HL-60/S4 treated with retinoic acid at 250 ng/mL for 4 days and 3 days (cell line): Measurements from ENCODE around the gene MED16.

Experiments
- in situ Hi-C: fragments of 300-500 bp; cut with MboI; formaldehyde crosslinking; loops from 2 replicates; pipeline ENCODE4 v1.7.0; 2022; ENCODE audit warnings: low sequenced_read_pairs

The MED16 gene

DNA sequence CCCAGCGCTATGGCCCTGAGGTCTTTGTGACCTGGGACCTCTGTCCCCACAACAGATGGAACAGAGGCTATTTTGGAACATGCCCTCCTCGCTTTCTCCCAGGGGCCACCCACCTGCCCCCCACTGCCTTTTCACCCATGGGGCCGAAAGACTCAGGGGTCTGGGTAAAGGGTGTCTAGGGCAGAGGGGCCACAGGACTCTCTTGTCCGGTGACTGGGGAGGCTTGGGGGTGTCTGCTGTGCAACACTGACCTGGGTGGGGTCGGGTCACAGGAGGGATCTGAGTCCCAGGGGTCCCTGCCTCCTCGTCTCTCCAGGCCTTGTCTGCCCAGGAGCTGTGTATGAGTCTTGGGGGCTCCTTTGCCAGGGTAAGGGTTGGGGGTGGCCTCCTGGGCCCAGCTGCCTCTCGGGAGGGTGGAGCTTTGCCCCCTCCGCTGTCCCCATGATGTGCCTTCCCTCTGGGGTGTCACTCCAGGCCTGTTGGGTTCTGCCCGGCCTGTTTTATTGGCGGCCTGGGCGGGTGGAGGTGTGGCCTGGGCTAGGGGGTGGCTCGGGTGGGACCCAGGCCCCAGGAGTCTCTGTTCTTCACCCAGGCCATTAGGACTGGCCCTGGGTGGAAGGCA lies 34.9 kb upstream of the MED16 start:
- in situ Hi-C loops: no loop called here

DNA sequence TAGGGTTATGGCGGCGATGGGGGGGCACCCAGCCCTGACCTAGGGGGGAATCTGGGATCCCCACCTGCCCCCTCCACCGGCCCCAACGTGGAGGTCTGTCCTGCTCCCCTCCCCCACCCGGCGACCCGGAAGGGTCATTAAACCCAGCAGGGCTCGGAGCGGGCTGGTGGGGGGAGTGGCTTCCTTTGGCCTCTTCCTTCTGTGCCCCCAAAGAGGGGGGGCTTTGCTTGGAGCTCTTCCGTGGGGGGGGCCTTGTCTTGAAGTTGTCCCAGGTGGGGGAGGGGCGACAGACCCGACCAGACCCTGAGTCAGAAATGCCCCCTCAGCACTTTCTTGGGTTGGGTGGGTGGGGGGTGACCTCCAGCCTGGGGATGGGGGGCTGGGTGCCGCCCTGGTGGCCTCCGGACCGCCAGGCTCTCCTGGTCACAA lies 34.4 kb upstream of the MED16 start:
- in situ Hi-C loops: no loop called here

DNA sequence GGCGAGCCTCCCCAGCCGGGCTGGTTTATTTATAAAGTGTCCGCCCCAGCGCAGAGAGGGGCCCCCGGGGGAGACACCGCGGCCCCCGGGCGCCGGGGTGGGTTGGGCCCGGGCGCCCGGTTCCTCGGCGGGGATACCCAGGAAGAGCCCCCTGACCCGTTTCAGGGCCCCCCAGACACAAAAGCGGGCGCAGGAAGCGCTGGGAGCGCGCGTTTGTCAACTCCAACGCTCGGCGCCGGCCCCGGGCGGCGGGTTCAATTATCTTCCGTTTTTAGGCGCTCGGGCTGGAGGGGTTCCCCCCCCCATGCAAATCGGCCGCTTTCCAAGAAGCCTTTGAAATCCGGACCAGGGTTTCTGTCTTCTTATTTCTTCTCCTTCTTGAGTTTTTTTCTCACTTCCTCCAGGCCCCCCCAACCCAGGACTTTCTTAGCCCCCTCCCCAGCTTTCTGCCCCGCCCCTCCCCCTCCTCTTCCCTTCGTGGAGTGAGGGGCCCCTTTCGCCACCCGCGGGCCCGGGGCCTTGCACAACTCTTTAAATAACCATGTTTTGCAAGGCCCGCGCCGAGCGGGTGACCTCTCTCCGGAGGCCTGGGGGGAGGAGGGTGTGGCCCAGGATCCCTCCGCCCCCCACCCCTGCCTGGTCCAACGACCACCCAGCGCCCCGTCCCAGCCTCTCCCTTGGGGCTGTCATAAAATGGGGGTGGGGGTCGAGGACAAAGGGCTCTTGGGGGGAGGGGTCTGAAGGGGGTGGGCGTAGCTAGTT lies 33.8 kb upstream of the MED16 start:
- in situ Hi-C loops: no loop called here

DNA sequence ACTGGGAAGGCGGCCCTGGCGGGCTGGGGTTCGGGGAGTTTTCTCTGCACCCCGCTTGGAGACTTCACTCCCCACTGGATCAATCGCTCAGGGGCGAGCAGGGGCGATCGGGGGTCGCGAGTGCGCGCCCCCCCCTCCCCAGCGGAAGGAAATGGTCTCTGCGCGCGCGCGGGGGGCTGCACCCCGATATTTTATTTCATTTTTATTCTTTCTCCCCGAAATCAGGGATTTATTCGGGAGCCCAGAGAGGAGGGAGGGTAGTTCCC lies 33.3 kb upstream of the MED16 start:
- in situ Hi-C loops: no loop called here

DNA sequence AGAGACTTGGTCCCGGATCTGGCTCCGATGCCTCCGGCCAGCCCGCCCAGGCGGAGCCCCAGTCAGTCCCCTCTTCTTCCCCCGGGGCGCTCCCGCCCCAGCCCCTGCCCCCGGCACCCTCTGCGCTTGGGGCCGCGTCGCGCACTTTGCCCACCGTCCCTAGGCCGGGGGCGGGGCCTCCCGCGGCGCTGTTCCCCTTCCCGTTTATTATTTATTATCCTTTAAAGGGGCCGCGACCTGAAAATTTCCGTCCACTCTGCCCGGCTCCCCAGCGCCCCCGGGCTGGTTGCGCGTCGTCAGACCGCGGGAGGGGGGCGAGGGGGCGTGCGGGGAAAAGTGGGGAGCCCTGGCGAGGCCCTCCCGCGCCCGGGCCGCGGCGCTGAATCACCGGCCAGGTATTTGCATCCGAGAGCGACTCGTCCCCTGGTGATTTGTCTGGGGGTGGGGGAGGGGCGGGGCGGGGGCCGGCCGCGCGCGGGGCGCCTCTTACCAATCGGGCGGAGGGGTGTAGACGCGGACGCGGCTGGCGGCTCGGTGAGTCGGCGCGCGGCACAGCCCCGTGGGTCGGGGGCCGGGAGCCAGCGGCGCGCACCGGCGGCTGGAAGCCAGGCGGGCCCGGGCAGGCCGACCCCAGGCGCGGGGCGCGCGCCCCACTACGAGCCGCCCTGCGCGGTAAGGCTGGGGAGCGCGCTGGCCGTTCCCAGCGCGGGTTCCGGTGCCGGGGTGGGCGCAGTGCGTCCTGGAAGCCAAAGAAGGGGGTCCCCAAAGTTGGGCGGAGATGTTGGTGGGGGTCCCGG lies 32.7 kb upstream of the MED16 start, which contains the start of gene ARID3A:
TSS of gene ARID3A (plus strand) at position 510 of the 797 bp plus-strand sequence. CDS start 3,494 bp downstream, outside the sequence.
- in situ Hi-C loops: no loop called here

DNA sequence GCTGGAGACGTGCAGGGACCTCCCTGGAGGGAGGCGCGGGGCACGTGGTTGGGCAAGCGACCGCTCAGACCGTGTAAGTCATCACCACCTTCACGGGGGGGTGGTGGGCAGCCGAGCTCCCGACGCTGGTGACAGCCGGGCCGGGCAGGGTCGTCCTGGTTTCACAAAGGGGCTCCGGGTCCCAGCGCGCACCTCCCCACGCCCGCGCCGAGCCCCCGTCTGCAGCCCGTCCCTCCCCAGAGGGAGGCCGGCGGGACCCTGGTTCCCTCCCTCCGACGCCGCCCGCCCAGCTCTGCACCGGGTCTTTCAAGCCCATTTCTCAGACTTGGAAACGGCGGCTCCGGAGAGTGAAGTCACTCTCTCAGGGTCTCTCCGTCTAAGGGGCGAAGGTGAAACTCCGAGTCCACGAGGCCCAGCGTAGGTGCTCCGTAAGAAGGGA lies 32.1 kb upstream of the MED16 start:
- in situ Hi-C loops: no loop called here

DNA sequence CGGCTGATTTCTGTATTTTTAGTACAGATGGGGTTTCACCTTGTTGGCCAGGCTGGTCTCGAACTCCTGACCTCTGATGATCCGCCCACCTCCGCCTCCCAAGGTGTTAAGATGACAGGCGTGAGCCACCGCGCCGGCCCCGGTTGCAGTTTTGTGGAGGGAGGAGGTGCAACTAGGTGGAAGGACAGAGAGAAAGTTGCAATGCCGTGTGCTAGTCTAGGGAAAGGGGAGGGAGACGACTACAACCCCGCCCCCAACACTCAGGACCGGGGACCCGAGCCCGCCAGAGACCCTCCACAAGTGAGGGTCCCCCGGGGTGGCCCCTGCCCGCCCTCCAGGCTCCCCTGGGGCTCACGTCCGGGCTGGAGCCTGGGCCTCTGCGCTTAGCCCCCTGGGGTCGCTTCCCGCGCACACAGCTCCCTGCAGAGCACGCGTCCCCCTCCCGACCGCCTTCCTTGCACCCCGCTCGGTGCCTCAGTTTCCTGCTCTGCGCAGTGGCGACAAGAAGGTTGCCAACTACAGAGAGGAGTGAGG lies 31.6 kb upstream of the MED16 start:
- in situ Hi-C loops: no loop called here

DNA sequence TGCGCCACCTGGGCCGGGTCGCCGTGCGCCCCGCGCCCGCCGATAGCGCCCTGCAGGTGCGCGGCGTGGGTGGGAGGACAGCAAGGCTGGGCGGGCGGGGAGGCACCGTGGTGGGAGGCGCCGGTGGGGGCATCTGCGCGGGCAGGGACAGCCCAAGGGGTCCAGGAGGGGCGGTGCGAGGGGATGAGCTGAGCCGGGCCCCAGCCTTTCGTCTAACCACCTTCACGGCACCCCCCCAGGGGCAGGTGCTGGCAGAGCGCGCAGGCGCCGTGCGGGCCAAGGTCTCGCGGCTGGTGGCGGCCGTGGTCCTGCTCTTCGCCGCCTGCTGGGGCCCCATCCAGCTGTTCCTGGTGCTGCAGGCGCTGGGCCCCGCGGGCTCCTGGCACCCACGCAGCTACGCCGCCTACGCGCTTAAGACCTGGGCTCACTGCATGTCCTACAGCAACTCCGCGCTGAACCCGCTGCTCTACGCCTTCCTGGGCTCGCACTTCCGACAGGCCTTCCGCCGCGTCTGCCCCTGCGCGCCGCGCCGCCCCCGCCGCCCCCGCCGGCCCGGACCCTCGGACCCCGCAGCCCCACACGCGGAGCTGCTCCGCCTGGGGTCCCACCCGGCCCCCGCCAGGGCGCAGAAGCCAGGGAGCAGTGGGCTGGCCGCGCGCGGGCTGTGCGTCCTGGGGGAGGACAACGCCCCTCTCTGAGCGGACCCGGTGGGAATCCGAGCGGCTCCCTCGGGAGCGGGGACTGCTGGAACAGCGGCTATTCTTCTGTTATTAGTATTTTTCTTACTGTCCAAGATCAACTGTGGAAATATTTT lies 27.3 kb upstream of the MED16 start:
- in situ Hi-C loops: no loop called here

DNA sequence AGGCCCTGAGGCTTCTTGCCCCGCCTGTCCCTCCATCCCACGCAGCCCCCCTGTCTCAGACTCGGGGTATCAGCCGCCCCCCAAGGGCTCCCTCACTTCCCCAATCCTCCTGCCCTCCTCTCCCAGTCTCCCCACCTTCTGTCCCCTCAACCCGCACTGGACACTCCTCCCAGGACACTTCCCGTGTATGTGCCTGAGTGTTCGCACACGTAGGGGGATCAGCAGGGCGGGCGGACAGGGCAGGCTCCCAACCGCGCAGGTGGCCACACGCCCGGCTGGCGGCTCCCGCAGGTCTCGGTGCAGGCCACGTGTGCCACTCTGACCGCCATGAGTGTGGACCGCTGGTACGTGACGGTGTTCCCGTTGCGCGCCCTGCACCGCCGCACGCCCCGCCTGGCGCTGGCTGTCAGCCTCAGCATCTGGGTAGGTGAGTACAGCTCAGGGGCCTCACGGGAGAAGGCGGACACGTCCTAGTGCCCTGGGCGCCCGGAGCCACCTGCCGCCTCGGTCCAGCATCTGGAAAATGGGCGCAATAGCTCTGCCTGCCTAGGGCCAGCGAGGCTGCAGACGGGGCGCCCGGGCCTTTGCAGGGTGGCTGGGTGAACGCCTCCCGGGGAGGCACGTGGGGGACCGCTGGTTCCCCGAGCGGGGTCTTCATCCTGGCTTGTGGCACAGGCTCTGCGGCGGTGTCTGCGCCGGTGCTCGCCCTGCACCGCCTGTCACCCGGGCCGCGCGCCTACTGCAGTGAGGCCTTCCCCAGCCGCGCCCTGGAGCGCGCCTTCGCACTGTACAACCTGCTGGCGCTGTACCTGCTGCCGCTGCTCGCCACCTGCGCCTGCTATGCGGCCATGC lies 26.4 kb upstream of the MED16 start:
- in situ Hi-C loops: no loop called here

DNA sequence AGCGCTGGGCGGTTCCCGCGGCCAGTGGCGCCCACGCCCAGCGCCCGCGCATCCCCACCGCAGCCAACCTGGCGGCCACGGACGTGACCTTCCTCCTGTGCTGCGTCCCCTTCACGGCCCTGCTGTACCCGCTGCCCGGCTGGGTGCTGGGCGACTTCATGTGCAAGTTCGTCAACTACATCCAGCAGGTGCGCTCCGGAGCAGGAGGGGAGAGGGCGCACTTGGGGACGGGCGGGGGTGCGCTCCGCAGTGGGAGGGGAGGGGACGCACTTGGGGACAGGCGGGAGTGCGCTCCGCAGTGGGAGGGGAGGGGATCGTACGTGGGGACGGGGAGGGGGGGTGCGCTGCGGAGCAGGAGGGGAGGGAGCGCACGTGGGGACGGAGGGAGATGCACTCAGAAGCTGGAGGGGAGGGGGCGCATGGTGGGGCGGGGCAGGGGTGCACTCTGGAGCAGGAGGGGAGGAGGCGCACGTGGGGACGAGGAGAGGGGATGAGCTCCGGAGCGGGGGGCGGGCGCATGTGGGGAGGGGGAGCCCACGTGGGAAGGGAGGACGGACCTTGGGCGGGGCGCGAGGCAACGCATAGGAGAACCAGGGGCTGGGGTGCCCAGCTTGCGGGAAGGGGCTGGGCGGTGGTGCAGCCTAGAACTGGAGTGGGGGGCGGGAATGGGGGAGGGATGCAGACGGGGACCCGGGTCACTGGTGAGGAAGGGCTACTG lies 25.7 kb upstream of the MED16 start:
- in situ Hi-C loops: no loop called here

DNA sequence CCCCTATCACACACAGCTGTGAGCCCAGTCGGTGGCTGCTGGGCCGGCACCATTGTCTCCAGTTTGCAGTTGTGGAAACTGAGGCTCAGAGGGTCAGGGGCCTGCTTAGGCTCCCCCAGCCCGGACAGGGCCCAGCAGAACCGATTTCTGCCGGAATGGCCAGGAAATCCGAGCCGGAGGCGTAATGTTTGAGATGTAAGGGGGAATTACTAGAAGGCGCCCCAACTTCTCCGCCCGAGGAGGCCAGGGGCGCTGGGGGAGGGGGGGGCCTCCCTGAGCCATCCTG lies 25.1 kb upstream of the MED16 start:
- in situ Hi-C loops: no loop called here

DNA sequence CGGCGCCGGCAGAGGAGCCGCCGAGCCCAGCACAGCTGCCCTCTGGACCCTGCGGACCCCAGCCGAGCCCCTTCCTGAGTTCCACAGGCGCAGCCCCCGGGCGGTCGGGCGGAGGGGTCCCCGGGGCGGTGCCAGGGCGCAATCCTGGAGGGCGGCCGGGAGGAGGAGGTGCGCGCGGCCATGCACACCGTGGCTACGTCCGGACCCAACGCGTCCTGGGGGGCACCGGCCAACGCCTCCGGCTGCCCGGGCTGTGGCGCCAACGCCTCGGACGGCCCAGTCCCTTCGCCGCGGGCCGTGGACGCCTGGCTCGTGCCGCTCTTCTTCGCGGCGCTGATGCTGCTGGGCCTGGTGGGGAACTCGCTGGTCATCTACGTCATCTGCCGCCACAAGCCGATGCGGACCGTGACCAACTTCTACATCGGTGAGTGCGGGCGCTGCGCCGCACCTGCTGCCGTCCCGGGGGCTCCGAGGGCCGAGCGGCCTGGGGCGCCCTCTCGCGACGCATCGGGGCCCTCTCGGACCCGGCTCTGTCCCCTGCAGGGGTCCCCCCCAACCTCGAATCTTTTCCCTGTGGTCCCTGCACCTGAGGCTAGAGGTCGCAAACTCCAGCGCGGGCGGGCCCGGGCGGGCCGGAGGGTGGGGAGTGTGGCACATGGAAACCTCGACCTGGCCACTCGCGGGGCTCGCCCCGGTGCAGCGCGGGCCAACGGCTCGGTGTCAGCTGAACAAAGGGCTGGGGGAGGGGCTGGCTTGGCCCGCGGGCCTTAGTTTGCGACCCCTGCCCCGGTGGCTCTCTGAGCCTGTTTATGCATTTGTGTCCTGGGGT lies 24.6 kb upstream of the MED16 start, which contains the start of gene KISS1R:
TSS of gene KISS1R (plus strand) at position 11 of the 829 bp plus-strand sequence. CDS start at position 181, 170 bp downstream.
- in situ Hi-C loops: no loop called here

DNA sequence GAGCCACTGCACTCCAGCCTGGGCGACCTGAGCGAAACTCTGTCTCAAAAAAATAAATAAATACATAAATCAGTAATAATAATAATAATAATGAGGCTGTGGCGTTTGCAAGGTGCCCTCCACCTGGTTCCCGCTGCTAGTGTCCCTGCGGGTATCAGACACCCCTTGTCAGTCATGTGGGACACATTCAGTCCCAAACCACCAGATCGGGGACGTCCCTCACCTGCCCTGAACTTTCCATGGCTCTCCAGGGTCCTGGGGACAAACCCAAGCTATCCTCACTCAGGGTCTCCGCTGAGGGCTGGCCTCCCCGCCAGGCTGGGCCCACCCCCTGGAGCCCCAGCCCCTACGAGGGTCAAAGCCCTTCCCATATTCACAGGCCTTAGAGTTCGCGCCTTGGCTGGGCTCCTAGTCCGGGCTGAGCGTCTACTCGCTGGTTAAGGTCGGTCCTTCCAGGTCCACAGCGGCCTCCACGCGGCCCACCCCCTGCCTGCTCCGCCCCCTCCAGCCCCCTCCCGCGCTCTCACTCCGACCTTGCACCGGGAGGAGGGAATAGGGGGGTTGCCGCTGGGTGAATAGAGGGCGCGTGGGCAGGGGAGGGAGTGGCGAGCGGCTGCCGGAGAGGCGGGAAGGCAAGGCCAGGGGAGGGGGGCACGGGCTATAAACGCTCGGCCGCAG lies 23.8 kb upstream of the MED16 start:
- in situ Hi-C loops: no loop called here

DNA sequence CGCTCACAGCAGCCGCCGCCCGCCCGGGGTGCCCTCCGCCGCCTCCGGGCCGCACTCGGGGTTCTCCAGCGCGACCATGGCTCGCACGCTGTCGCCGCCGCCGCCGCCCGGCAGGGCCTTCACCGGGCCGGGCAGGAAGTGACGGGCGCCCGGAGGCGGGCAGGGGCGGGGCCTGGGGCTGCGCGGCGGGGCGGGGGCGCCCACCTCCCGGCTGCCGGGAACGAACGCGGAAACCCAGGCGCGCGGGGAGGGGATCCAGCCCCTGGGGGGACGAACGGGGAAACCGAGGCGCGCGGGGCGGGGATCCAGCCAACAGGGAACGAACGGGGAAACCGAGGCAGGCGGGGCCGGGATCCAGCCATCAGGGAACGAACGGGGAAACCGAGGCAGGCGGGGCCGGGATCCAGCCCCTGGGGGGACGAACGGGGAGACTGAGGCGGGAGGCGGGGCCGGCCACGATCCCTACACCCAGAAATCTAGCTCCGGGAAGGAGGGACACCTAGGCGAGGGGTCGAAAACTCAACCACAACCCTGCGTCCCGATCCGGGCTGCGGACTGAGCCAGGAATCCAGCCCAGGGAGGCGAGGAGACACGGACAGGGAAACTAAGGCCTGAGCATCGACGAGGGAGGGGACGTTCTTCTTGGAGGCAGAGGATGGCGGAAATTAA lies 20.2 kb upstream of the MED16 start, which contains the start of gene R3HDM4:
TSS of gene R3HDM4 (minus strand) at position 140 of the 669 bp plus-strand sequence. CDS start at position 78, 62 bp downstream.
- in situ Hi-C loops: no loop called here

DNA sequence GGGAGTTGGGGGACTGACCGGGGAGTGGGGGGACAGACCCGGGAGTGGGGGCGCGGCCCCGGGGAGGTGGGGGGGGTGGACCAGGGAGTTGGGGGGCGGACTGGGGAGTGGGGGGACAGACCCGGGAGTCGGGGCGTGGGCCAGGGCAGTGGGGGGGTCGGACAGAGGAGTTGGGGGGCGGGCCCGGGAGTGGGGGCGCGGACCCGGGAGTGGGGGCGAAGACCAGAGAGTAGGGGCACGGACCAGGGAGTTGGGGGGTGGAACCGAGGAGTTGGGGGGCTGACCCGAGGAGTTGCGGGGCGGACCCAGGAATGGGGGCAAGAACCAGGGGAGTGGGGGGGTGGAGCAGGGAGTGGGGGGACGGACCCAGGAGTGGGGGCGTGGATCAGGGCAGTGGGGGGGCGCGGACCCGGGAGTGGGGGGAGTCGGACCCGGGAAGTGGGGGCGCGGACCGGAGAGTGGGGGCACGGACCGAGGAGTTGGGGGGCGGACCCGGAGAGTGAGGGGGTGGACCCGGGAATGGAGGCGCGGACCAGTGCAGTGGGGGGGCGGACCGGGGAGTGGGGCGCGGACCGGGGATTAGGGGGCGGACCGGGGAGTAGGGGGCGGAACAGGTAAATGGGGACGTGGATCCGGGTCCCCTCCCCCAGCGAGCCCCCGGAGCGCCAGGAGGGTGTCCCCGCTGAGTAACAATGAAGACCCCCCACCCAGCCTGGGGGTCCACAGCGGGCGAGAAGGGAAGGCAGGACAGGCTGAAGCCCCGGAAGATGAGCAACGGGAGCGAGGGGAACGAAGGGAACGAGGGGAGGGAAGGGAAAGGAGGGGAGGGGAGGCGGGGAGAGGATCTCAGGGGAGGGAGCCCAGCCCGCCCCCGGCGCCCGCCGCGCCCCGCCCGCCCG lies 19.4 kb upstream of the MED16 start:
- in situ Hi-C loops: no loop called here
